Naive B cell (primary cell): Measurements from ENCODE around the gene TMEM131L. TPM values are rescaled to one million over a fixed set of nuclear protein-coding genes. Genes with fewer than 3 reads are reported as not detected.
A peak's percentile ranks its signal among the peaks of the same experiment; 100 is the strongest.
"Not testable (repeated sequence)": the region's sequence is repeated elsewhere in the genome, so short reads cannot be mapped to it uniquely, and the experiment has no call there.

Experiments used
- ATAC-seq, 2 donors: fragments of 150-1000 bp; cut with Tn5 transposase; 2 replicates each; pipeline ENCODE4 v1.10.0; 2021; ENCODE audit warnings: low read depth in 2 of 2, mild to moderate bottlenecking in 2 of 2, moderate library complexity in 2 of 2
- DNase-seq: peaks from one replicate; pipeline ENCODE4 v3.0.0; 2022
- H3K27ac Mint-ChIP-seq, 6 donors: one replicate each; pipeline ENCODE4 v1.8.0; 2020 to 2022; ENCODE audit warnings: mild to moderate bottlenecking in 6 of 6, mixed read lengths in 6 of 6, moderate library complexity in 5 of 6, inconsistent platforms in 2 of 6
- H3K27me3 Mint-ChIP-seq, 3 donors: one replicate each; pipeline ENCODE4 v1.8.0; 2021 to 2022; ENCODE audit warnings: mixed read lengths in 3 of 3, mild to moderate bottlenecking in 1 of 3
- H3K36me3 Mint-ChIP-seq, 2 donors: one replicate each; pipeline ENCODE4 v1.8.0; 2020 to 2022; ENCODE audit warnings: mixed read lengths in 2 of 2, inconsistent platforms in 1 of 2, mild to moderate bottlenecking in 1 of 2
- H3K4me1 Mint-ChIP-seq, 3 donors: one replicate each; pipeline ENCODE4 v1.8.0; 2020 to 2022; ENCODE audit warnings: mixed read lengths in 3 of 3, inconsistent platforms in 1 of 3, mild to moderate bottlenecking in 1 of 3, moderate library complexity in 1 of 3
- H3K4me3 Mint-ChIP-seq, 8 donors: one replicate each; pipeline ENCODE4 v1.8.0; 2020 to 2022; ENCODE audit warnings: mild to moderate bottlenecking in 8 of 8, mixed read lengths in 8 of 8, moderate library complexity in 8 of 8, inconsistent platforms in 2 of 8
- H3K9me3 Mint-ChIP-seq, 7 donors: one replicate each; pipeline ENCODE4 v1.8.0; 2020 to 2022; ENCODE audit warnings: mixed read lengths in 7 of 7, mild to moderate bottlenecking in 5 of 7, inconsistent platforms in 2 of 7, moderate library complexity in 1 of 7
- polyA plus RNA-seq, 6 donors: library from polyadenylated mRNA; unstranded; fragments of 300-500 nt; fragmentation: Illumina TruSeq; gene quantifications; one replicate each; pipeline ENCODE4 v1.2.3, GENCODE V29; 2021; ENCODE audit warnings: low read depth in 6 of 6

The TMEM131L gene
- polyA plus RNA-seq, 6 donors from 2014 or later: 52.2 to 86.7 (median 68.1) TPM

- no peak for DNase-seq
- Mint-ChIP-seq H3K4me3 (peak overlapping the region in 2 of 8 donors; percentile 29 to 59), H3K27ac (peak overlapping the region; percentile 41 to 96 (median 76)), H3K9me3 (peaks cover 0 to 3% (median 0%) of the 10 kb centered on the region in 7 donors), H3K36me3 (peaks cover 13 to 26% of the 10 kb centered on the region in 2 donors), H3K27me3 (no peaks in the 10 kb centered on the region), H3K4me1 (peaks cover 44 to 85% (median 83%) of the 10 kb centered on the region in 3 donors)
- no peak for ATAC-seq
Measured at GRCh38 chr4:153506341-153507309, 40.5 kb downstream of the TMEM131L start.

- peak overlapping the region in 1 of 8 donors; percentile 59 for H3K4me3 Mint-ChIP-seq
- peaks cover 0 to 3% (median 0%) of the 10 kb centered on the region in 7 donors for H3K9me3 Mint-ChIP-seq
- peaks cover 52 to 86% (median 85%) of the 10 kb centered on the region in 3 donors for H3K4me1 Mint-ChIP-seq
Measured at GRCh38 chr4:153507310-153508073, 41.3 kb downstream of the TMEM131L start.

GRCh38 chr4:153509212-153509611, 43.1 kb downstream of the TMEM131L start:
- Mint-ChIP-seq H3K36me3 (peaks cover 13 to 26% of the 10 kb centered on the region in 2 donors), H3K27ac (peak overlapping the region in 4 of 6 donors; percentile 49 to 85 (median 79)), H3K4me3 (peak overlapping the region in 1 of 8 donors; percentile 9), H3K4me1 (peaks cover 58 to 90% (median 85%) of the 10 kb centered on the region in 3 donors)
- H3K9me3 Mint-ChIP-seq, H3K27me3 Mint-ChIP-seq, DNase-seq, ATAC-seq: not testable (repeated sequence)

More at GRCh38 chr4:153507310-153508073, 41.3 kb downstream of the TMEM131L start:
- DNase-seq: no peak
- peak in 1 of 2 donors; percentile 32 for ATAC-seq
- Mint-ChIP-seq H3K27me3 (no peaks in the 10 kb centered on the region), H3K36me3 (peaks cover 13 to 26% of the 10 kb centered on the region in 2 donors), H3K27ac (peak overlapping the region; percentile 35 to 95 (median 74))

- Mint-ChIP-seq H3K36me3 (peaks cover 13 to 23% of the 10 kb centered on the region in 2 donors), H3K27me3 (no peaks in the 10 kb centered on the region), H3K4me3 (no peak overlapping the region), H3K9me3 (peaks cover 0 to 3% (median 0%) of the 10 kb centered on the region in 7 donors), H3K27ac (peak overlapping the region in 5 of 6 donors; percentile 29 to 85 (median 49)), H3K4me1 (peaks cover 57 to 89% (median 85%) of the 10 kb centered on the region in 3 donors)
- ATAC-seq: no peak
- no peak for DNase-seq
Measured at GRCh38 chr4:153509724-153510123, 43.6 kb downstream of the TMEM131L start.

GRCh38 chr4:153510252-153511001, 44.3 kb downstream of the TMEM131L start:
- H3K36me3 Mint-ChIP-seq: peaks cover 18 to 19% of the 10 kb centered on the region in 2 donors
- peaks cover 60 to 89% (median 85%) of the 10 kb centered on the region in 3 donors for H3K4me1 Mint-ChIP-seq
- H3K27me3 Mint-ChIP-seq: no peaks in the 10 kb centered on the region
- peak overlapping the region in 2 of 8 donors; percentile 29 to 66 for H3K4me3 Mint-ChIP-seq
- ATAC-seq (no peak), DNase-seq (no peak)
- peaks cover 0 to 3% (median 0%) of the 10 kb centered on the region in 7 donors for H3K9me3 Mint-ChIP-seq
- peak overlapping the region; percentile 39 to 88 (median 74) for H3K27ac Mint-ChIP-seq

- no peaks in the 10 kb centered on the region for H3K27me3 Mint-ChIP-seq
- H3K4me1 Mint-ChIP-seq: peaks cover 53 to 82% (median 82%) of the 10 kb centered on the region in 3 donors
- H3K36me3 Mint-ChIP-seq: peaks cover 18 to 19% of the 10 kb centered on the region in 2 donors
- no peak for ATAC-seq
- peaks cover 0 to 3% (median 0%) of the 10 kb centered on the region in 7 donors for H3K9me3 Mint-ChIP-seq
- no peak overlapping the region for H3K4me3 Mint-ChIP-seq
- peak overlapping the region in 4 of 6 donors; percentile 1 to 92 (median 64) for H3K27ac Mint-ChIP-seq
- no peak for DNase-seq
Measured at GRCh38 chr4:153511104-153511503, 44.9 kb downstream of the TMEM131L start.

GRCh38 chr4:153512162-153512852, 46.1 kb downstream of the TMEM131L start:
- H3K27me3 Mint-ChIP-seq: no peaks in the 10 kb centered on the region
- no peak overlapping the region for H3K4me3 Mint-ChIP-seq
- DNase-seq: no peak
- H3K9me3 Mint-ChIP-seq: peaks cover 0 to 3% (median 0%) of the 10 kb centered on the region in 7 donors
- ATAC-seq: no peak
- peaks cover 18 to 19% of the 10 kb centered on the region in 2 donors for H3K36me3 Mint-ChIP-seq
- H3K27ac Mint-ChIP-seq: peak overlapping the region in 4 of 6 donors; percentile 49 to 88 (median 70)
- peaks cover 45 to 75% (median 73%) of the 10 kb centered on the region in 3 donors for H3K4me1 Mint-ChIP-seq

- ATAC-seq: no peak
- Mint-ChIP-seq H3K9me3 (peaks cover 0 to 3% (median 0%) of the 10 kb centered on the region in 7 donors), H3K4me1 (peaks cover 38 to 75% (median 72%) of the 10 kb centered on the region in 3 donors), H3K27ac (peak overlapping the region; percentile 44 to 88 (median 70)), H3K27me3 (no peaks in the 10 kb centered on the region), H3K36me3 (peaks cover 19 to 21% of the 10 kb centered on the region in 2 donors), H3K4me3 (peak overlapping the region in 3 of 8 donors; percentile 50 to 65 (median 60))
- no peak for DNase-seq
Measured at GRCh38 chr4:153512952-153513500, 46.9 kb downstream of the TMEM131L start.

- Mint-ChIP-seq H3K27ac (peak overlapping the region in 3 of 6 donors; percentile 49 to 83 (median 67)), H3K9me3 (peaks cover 0 to 3% (median 0%) of the 10 kb centered on the region in 7 donors), H3K4me1 (peaks cover 42 to 80% (median 76%) of the 10 kb centered on the region in 3 donors), H3K36me3 (peaks cover 19 to 23% of the 10 kb centered on the region in 2 donors), H3K27me3 (no peaks in the 10 kb centered on the region), H3K4me3 (no peak overlapping the region)
- no peak for ATAC-seq
- no peak for DNase-seq
Measured at GRCh38 chr4:153513596-153513995, 47.4 kb downstream of the TMEM131L start.

- peaks cover 19 to 23% of the 10 kb centered on the region in 2 donors for H3K36me3 Mint-ChIP-seq
- ATAC-seq (no peak), DNase-seq (no peak)
- no peaks in the 10 kb centered on the region for H3K27me3 Mint-ChIP-seq
- peaks cover 0 to 3% (median 0%) of the 10 kb centered on the region in 7 donors for H3K9me3 Mint-ChIP-seq
- no peak overlapping the region for H3K4me3 Mint-ChIP-seq
- H3K4me1 Mint-ChIP-seq: peaks cover 47 to 82% (median 78%) of the 10 kb centered on the region in 3 donors
- H3K27ac Mint-ChIP-seq: peak overlapping the region in 3 of 6 donors; percentile 49 to 67 (median 58)
Measured at GRCh38 chr4:153514001-153514526, 47.9 kb downstream of the TMEM131L start.

GRCh38 chr4:153514688-153515426, 48.7 kb downstream of the TMEM131L start:
- peak overlapping the region in 3 of 8 donors; percentile 7 to 44 (median 10) for H3K4me3 Mint-ChIP-seq
- no peak for DNase-seq

More at GRCh38 chr4:153514688-153515426, 48.7 kb downstream of the TMEM131L start:
- no peak for ATAC-seq
- Mint-ChIP-seq H3K27me3 (no peaks in the 10 kb centered on the region), H3K27ac (peak overlapping the region in 4 of 6 donors; percentile 49 to 89 (median 60)), H3K4me1 (peaks cover 52 to 82% (median 79%) of the 10 kb centered on the region in 3 donors), H3K9me3 (peaks cover 0 to 3% (median 0%) of the 10 kb centered on the region in 7 donors), H3K36me3 (peaks cover 14 to 23% of the 10 kb centered on the region in 2 donors)
